ENCODE results near the gene SLC39A8. TPM values are rescaled to one million over a fixed set of nuclear protein-coding genes. Genes with fewer than 3 reads are reported as not detected.
A peak's percentile ranks its signal among the peaks of the same experiment; 100 is the strongest.
"Not testable (repeated sequence)": the region's sequence is repeated elsewhere in the genome, so short reads cannot be mapped to it uniquely, and the experiment has no call there.

The SLC39A8 gene
- total and polyA plus RNA-seq, 9 of the 15 experiments (the other 6 are each of a cell fraction or from before 2014, with no cell fraction given) = 8.2 to 30.3 (median 25.0) TPM

GRCh38 chr4:102358128-102358527, 12.8 kb upstream of the SLC39A8 start (continued):
- TF ChIP-seq, protein P1, sequence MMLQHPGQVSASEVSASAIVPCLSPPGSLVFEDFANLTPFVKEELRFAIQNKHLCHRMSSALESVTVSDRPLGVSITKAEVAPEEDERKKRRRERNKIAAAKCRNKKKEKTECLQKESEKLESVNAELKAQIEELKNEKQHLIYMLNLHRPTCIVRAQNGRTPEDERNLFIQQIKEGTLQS (IDR thresholded peaks at IDR 0.05) = peak; percentile 38
- TF ChIP-seq, protein P1 (CRISPR knock-in tag; conservative IDR thresholded peaks at IDR 0.05) = no peak
- TF ChIP-seq, protein P2, sequence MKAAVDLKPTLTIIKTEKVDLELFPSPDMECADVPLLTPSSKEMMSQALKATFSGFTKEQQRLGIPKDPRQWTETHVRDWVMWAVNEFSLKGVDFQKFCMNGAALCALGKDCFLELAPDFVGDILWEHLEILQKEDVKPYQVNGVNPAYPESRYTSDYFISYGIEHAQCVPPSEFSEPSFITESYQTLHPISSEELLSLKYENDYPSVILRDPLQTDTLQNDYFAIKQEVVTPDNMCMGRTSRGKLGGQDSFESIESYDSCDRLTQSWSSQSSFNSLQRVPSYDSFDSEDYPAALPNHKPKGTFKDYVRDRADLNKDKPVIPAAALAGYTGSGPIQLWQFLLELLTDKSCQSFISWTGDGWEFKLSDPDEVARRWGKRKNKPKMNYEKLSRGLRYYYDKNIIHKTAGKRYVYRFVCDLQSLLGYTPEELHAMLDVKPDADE (conservative IDR thresholded peaks at IDR 0.05; ENCODE audit: control insufficient read depth, low read depth, low read length) = no peak
- TF ChIP-seq PHF20 (IDR thresholded peaks at IDR 0.05; ENCODE audit: partially characterized antibody) (no peak), ZNF282 (CRISPR knock-in tag; IDR thresholded peaks at IDR 0.05) (no peak), MXI1 (IDR thresholded peaks at IDR 0.05; ENCODE audit: low read depth, low read length) (no peak), HCFC1 (IDR thresholded peaks at IDR 0.05; ENCODE audit: low read depth, low read length) (no peak), HDAC1 (IDR thresholded peaks at IDR 0.05) (no peak), RAD51 (IDR thresholded peaks at IDR 0.05; ENCODE audit: borderline replicate concordance, low read depth) (no peak), RNF2 (IDR thresholded peaks at IDR 0.05) (no peak), ATF7 (IDR thresholded peaks at IDR 0.05) (peak; percentile 31; the same call in 1 of the 2 replicates)

DNA sequence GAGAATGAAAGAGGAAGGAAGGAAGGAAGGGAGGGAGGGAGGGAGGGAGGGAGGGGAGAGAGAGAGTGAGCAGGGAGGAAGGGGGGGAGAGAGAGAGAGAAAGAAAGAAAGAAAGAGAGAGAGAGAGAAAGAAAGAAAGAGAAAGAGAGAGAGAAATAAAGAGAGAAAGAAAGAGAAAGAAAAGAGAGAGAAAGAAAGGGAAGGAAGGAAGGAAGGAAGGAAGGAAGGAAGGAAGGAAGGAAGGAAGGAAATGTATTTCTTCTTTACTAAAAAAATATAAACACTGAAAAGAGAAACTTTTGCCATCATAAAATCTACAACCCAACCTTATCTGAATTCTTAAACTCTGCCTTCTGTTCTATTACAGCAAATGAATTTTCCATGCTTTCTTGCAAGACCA, 12.4 kb upstream of the SLC39A8 start:
- DNase-seq (ENCODE audit: extremely low read depth in 1 of 4, low spot score in 3 of 4); H3K27me3 ChIP-seq (ENCODE audit: control insufficient read depth in 2 of 2, insufficient read depth in 2 of 2, low read length in 2 of 2); H3K9me1 ChIP-seq (ENCODE audit: control insufficient read depth, insufficient read depth, low read length); H4K20me1 ChIP-seq (replicated peaks; ENCODE audit: control insufficient read depth, insufficient read depth, low read length); FAIRE-seq; BruUV-seq (replicated peaks); H3K4me2 ChIP-seq (ENCODE audit: insufficient read depth, low read length); ATAC-seq; H3K9ac ChIP-seq (ENCODE audit: insufficient read depth in 1 of 2, low read depth in 2 of 2, low read length in 2 of 2); H3K4me1 ChIP-seq (replicated peaks in 1 of 2; ENCODE audit: control insufficient read depth in 2 of 2, insufficient read depth in 2 of 2, low read length in 2 of 2); H3K36me3 ChIP-seq (ENCODE audit: control insufficient read depth, insufficient read depth, low read length); H3K9me3 ChIP-seq (replicated peaks; ENCODE audit: control insufficient read depth, insufficient read depth, low read depth, low read length); H3K4me3 ChIP-seq; in situ Hi-C loops (cut with MboI); H3K79me2 ChIP-seq (ENCODE audit: control insufficient read depth, insufficient read depth, low read length); H3K27ac ChIP-seq (ENCODE audit: extremely low read depth, low read depth, low read length); POLR2A ChIA-PET; CTCF ChIA-PET (ENCODE audit: low intra/inter-chr PET ratio); H2AFZ ChIP-seq (ENCODE audit: low read depth, low read length): not testable (repeated sequence)
- TF ChIP-seq ZNF512 (tag; IDR thresholded peaks at IDR 0.05) = peak; percentile 89
- intact Hi-C loops (cut with micrococcal nuclease) = loop anchor here (5.0 kb wide), 1 partner anchor 145 kb away; the partner anchor contains the start of gene NFKB1
